Stimulated activated naive CD4-positive, alpha-beta T cell (primary cell): Measurements from ENCODE around the gene ATG5.

Experiments used
- DNase-seq, 6 experiments: peaks; one replicate each; lab custom pipeline; 2025; lab: John Stamatoyannopoulos, UW

ATG5 gene

DNA sequence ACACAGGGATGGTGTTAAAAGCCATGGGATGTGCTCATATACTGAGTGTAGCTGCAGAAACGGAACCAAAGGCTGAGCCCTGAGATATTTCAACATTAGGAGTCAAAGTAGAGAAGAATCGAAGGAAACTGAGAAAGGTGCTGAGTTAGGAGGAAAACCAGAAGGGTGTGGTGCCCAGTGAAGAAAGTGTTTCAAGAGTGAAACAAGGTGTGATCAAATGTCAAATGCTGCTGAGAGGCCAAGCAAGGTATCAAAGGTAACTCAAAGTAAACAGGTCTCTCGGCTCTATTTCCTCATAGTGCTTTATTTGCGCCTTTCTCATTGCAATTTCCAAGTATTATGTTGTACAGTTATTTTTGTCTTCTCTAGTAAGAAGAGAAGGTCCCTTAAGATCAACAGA lies 145.4 kb downstream of the ATG5 start:
- peak in 2 of 6 experiments; percentile 8 to 20 for DNase-seq

DNA sequence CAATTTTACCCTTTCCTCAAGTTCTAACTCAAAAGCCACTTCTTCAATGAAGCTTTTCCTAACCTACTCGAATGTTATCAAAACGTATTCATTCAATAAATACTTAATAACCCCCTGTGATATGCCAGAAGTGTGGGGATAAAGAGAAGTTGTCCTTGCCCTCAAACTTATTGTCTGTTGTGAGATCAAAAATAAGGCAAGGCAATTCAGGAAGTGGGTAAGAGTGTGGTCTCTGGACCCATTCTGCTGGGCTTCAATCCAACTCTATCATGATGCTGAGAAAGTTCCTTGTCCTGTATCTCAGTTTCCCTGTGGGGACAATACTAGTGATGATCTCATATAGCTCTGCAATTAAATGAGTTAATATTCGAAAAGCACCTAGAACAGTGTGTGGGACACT lies 146.7 kb downstream of the ATG5 start:
- no peak for DNase-seq

DNA sequence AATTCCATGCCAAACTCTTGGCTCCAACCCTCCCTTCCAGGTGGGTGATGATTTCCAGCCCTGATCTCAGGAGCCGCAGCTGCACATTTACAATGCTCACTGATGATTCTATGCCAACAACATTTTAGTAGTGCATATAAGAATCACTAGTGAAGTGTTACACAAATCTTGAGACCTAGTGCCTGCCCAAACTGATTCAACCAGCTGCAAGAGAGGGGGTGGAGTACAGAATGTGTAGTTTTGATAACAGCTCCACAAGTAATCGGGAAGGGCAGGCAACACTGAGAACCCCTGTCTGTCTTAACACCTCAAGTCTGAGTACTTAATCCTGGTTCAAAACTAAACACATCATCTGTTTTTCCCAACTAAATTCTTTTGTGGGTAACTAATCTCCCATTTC lies 147.8 kb downstream of the ATG5 start:
- no peak for DNase-seq

DNA sequence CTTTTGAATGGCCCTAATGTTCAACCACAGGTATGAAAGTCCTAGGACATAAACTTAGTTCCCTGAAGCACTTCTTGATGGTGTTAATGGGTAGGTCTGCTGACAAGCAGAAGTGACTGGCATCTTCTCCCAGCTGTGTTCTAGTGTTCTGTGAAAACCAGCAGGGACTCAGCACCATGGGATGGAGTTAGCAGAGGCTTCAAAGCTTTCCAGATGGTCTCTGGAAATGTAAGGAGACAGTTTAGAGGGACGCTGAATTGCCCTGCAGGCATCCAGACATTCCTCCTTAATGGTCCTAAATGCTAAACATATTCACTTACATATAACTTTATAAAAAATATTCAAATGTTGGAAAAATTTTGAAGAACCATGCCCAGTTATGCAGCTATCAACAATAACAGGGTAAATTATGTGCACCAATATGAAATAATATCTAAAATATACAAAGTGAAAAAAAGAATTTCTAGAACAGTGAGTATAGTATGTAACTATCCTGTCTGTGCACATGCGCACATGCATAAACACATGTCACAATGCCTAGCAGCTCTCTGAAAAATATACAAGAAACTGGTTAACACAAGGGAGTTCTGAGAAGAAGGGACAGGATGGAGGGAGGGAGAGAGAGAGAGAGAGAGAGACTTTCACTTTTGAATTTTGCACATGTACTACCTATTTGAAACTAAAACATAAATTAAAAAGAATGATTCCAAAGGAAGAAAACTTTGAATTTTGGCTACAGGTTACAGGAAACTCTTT lies 152.3 kb downstream of the ATG5 start:
- DNase-seq: peak in 2 of 6 experiments; percentile 18 to 28

DNA sequence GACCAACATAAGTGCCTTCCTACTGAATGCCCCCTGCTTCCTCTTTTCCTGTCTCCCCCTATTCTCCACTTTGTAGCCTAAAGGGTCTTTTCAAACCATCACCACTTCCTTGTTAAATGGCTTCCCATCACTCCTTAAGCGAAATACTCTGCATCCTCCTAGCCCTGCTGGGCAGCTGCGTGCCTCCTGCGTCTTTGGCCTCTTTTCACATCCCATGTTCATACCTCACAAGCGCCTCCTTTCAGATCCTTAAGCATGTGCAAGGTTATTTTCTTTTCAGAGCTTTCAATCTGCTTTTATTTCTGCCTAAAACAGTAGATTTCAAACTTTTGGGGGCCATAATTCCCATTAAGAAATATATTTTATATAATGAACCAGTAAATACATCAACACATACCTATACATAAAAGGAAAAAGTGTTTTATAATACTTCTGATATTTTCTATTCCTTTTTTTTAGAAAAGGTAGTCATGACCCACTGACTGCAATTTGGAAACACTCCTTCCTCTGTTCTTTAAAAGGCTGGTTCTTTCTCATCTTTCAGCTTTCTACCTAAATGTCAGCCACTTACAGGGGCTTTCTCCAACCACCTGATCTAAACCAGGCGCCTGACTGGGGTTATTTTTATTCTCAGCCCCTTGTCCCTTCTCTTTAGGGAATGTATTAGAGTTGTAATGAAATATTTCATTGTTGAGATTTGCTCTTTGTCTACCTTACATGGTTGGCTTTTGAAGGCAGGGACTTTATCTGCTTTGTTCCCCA lies 155.3 kb downstream of the ATG5 start:
- DNase-seq: no peak

DNA sequence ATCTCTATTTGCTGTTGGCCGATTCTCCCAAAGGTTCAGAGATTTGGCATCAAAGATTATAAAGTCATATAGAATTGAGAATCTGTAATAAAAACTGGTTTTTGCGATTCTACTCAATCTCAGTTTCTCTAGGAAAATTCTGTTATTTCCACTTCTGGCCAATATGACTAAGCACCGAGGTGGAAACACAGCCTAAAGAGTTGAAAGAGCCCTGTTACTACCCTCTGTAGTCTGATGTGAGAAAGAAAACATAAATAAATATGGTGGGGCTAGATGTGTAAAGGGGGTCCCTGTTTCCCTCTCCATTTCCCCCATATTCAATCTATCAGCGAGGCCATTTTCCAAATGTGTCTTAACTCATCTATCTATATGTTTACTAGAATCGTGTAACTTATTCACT lies 156.0 kb downstream of the ATG5 start:
- no peak for DNase-seq

DNA sequence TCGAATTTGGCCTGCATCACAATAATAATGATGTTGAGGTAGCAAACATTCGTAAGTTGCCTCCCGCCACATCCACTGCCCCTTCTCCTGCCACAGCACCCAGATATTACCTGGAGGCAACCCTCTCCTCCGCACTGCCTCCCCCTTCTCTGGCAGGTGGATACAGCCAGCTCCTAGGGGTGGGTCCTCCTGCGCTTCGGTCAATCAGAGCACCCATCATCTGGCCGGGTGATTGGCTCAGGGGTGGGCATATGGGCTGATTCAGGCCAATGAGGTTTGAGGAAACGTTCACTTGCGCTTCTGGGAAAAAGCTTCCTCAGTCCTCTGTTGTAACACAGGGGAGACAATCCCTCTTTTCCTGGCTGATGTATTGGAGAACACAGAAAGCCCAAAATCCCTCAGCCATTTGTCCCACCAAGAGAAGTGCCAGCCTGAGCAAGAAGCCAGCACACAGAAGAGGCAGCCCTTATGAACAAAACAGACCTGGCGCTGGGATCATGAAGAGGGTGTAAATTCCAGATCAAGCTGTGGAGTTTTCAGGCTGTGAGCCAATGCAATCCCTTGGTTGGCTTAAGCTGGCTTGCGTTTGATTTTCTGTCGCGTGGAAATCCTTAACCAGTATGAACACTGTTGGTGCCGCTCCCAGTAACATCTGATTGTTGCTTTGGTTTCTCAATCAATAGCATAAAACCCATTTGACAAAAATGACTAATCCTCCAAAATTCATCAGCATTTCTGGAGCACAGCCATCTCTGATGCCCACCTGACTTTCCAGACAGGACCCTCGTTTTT lies 157.3 kb downstream of the ATG5 start:
- no peak for DNase-seq

DNA sequence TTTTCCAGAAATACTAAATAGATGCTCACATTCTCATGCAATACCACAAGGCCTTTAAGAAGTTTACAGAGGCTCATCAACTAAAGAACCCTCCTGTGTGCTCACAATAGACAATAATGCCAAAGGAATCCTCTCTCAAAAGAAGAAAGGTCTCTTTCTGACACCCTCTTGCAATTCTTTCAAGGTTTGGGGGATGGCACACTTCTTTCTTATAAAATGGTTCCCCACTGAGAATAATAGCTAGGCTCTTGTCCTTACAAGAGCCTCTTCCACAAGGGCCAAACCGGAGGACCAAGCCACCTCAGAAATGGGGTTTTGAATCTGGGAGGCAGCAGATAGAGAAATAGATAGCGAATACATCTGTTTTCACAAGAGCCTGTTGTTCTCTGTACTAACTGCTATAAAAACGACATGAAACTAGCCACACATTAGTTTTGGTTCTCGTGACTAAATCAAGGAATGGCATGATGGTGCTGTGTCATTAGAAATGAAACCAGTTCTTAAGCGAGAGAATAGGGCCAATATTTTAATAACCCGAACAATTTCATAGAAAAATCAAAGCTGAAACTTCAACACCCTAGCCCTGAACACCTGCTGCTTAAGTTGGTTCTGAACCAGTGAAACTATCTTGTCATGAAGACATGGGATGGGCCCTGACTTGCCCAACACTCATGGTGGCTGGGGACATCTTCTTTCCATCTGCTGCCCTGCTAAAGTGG lies 158.3 kb downstream of the ATG5 start:
- DNase-seq: no peak

DNA sequence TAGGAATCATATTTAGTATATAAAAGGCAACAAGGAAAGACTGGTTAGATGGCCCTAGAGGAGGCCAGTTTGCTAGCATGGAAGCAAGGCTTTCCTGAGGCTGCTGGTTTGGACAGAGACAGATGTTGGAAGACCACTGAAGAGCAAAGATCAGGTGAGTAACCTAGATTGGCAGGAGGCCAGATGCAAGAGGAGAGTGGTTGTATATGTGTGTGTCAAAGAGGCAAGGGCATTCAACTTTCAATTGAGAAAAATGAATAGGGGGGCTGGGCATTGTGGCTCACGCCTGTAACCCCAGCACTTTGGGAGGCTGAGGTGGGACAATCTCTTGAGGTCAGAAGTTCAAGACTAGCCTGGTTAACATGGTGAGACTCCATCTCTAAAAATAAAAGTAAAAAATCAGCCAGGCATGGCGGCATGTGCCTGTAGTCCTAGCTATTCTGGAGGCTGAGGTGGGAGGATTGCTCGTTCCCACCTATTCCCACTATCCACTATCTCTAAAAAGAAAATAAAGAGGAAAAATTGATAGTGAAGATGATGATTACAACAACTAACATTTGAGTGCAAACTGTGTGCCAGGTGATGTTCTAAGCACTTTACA lies 159.6 kb downstream of the ATG5 start:
- DNase-seq: no peak

DNA sequence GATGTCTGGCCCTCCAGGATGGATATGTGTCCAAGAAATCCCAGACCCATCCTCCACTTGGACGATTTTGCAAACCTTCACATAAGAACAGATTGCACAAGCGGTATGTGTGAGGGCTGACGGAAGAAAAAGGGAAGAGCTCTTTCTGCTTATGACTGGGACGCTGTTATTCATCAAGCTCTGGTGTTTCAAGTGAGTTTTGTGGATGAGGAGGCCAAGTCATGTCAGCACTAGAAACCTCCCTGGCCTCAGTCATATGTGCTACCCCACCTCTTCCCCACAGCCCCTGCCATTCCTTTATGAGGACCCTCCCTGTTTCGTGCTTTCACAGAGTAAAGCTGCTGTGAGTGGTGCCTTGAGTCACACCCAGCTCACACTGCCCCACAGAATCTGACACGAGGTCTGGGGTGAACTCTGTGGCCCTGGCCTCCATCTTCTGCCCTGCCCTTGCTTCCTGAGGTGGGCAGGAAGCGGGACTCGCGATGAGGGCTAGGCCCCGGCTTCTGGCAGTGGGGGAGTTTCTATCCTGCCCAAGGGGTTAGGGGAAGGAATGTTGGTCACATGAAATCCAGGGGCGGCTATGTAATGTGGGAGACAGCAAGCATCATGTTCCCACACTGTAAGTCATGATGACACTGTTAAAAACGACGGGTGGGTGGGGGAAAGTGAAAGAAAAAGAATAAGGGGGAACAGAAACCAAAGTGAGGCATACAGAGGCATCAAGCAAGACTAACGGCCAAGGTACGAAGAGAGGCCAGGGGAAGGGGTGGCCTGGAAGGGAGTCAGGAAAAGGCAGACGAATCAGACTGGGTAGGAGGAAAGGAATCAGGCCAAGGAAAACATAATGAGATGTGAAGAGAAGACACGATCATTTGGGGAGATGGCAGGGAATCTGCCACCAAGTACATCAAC lies 161.3 kb downstream of the ATG5 start:
- DNase-seq: no peak

DNA sequence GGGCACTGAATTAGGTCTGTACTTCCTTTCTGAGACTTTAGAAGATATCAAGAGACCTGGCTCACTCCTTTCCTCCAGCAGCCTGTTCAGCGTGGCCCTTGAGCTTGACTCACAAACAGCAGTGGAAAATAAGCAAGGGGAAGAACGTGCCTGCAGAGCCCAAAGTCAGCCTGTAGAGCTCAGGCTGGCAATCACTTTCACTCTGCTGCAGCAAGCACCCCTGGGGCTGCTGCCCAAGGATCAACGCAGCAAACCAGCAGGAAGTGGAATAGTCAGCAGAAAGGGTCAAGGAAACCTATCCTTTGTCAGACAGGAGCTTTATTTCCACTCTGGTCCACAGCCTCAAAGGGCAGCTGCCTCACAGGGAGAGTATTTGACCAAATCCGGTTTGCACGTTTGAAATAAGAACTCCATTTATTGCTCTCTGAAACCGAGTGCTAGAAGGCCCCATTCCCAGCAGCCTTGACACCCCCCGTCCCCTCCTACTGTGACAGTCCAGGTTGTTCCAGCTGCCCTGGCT lies 162.1 kb downstream of the ATG5 start:
- peak in 1 of 6 experiments; percentile 7 for DNase-seq

DNA sequence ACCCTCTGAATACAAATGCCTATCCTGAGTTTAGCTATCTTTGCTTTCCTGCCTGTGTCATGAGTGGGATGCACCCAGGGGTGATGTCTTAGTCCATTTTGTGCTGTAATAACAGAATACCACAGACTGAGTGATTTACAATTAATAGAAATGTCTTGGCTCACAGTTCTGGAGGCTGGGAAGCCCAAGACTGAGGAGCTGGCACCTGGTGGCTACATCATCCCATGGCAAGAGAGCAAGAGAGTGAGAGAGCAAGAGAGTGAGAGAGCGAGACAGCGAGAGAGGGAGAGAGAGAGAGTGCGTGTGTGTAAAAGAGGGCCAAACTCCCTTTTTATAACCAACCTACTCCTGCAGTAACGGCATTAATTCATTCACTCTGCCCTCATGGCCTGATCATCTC lies 162.6 kb downstream of the ATG5 start:
- no peak for DNase-seq

DNA sequence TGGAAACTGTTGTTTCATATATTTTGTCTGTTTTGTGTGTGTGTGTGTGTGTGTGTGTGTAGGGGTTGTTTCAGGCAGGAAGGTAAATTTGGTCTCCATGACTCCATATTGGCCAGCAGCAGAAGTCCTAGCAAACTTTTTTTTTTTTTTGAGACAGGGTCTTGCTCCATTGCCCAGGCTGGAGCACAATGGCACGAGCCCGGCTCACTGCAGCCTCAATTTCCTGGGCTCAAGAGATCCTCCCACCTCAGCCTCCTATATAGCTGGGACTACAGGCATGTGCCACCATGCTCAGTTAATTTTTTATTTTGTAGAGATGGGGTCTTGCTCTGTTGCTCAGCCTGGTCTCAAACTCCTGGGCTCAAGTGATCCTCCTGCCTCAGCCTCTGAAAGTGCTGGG lies 163.7 kb downstream of the ATG5 start:
- DNase-seq: no peak

DNA sequence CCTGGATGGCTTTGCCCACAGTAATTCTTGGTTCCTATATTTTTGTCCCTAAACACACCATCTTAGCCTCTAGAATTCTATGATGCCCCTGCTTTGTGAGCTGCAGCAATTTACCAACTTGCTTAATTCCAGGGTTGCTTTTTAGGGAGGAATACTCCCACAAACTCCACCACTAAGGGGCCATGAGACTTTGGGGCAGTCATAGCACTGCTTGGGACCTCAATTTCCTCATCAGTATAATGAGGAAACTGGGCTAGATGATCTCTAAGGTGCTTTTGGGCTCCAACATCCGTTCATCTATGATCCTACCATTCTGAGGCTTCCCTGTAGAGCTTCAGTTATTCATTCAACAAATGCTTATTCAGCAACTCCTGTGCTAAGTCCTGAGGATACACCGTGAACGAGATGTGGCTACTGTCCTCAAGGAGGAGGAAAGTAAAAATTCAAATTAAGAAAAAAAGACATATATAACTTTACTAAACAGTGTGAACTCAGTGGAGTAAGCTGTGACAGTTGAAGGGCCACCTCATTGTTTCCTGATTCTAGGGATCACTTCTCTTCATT lies 164.2 kb downstream of the ATG5 start:
- no peak for DNase-seq

DNA sequence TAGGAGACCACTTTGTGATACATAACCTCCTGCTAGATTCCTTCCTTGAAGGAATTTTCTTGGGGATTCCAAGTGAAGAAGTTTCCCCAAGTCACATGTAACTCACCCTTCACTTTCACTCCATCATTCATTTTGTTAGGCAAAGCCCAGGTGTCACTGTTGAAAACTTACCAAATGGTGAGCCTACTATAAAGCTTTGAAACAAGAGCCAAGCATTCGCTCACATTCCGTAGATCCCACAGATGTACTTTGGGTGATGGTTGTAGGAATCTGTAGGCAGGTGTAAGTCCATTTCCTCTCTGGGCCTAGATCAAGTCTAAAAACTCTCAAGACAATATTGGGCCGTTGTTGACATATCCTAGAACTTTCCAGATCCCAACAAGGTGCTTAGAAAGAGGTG lies 165.4 kb downstream of the ATG5 start:
- no peak for DNase-seq

DNA sequence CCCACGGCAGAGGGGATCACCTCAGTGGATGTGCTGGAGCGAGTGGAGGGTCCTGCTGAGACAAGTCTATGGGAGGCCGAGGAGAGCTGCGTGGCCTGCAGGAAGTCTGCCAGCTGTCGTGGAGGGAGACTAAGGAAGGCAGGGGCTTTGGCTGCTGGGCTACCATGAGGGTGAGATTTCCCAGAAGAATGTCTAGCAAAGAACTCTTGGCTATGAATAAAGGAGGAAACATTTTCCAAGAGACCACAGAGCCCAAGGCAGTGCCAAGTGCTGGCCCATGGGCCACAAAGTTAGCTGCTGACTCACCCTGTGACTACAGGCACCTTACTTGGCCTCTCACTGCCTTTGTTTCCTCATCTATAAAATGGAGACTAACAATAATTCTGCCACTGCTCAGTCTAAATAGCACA lies 166.0 kb downstream of the ATG5 start:
- no peak for DNase-seq

DNA sequence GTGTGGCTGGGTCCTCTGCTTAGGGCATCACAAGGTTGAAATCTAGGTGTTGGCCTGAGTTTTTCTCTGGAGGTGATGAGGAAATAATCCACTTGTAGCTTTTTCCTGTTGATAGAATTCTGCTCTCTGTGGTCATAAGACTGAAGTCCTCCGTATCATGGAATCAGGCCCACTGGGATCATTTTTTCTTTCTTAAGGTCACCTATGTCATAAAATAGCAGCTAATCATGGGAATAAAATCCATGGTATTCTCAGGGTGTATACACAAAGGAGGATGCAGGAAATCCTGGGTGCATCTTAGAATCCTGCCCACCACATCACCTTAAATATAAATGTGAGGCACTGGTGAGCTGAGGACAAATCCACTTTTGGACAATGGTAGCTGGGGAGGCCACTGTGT lies 166.7 kb downstream of the ATG5 start:
- no peak for DNase-seq

DNA sequence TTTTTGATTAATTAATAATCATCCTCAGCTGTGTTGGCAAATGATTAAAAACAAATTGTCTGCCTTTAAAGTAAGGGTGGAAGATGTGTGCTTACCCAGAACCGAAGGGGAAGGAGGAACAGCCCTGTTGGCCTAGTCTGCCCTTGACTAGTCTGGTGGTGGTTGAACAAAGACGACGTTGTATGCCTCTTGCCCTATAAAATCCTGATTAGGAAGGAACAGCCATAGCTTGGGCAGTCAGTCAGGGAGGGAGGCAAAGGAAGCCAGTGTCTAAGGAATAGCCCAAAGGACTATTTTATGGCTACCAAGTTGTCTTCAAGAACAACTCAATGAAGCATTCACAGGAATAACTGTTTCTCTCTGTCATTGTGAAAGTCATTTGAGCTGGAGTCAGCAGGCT lies 168.7 kb downstream of the ATG5 start:
- DNase-seq: no peak

DNA sequence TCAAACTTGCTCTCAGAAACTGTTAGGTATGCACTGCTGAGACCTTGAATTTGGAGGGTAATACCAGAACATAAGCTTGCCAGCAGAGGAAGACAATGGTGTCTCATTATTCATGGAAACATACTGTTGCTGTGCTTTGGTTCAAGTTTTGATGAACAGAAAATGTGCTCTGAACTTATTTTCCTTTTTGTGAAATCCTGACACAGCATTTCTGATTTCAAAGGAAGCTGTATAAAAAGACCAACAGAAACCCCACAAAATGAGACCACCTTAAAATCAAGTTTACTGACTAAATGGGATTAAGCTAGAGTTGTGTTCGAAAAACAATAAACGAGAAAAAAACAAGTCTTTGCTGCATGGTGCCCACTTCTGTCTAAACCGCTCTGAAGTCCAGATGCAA lies 169.1 kb downstream of the ATG5 start:
- no peak for DNase-seq

DNA sequence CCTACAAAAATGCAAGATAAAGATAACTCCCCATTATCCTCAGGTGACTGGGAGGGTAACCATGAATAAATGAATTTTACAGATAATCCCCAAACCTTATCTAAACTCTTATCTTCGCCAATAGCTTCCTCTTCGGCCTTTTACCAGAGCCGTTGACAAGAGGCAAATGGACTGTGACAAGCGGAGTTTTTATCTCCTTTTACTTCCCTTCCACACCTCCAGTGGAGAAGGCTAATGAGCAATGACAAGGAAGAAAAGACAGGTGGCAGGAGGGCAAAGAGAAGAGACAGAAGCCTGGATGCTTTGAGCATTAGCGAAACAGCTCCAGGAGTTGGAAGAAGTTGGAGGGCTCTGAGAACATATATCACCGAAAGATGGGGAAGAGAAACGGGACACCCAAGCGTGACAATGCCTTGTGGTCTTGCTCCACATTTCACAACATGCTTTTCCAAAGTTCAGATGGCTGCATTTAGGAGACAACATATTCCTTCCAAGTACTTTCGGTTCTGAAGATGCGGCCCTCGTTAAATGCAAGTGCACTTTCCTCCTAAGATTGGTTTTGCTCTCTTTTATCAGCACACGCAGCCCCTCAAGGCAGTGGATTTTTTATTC lies 170.2 kb downstream of the ATG5 start:
- DNase-seq: no peak
